Stimulated activated CD4-positive, alpha-beta T cell treated with anti-CD3 and anti-CD28 coated beads, Interleukin-4, amount 100 ng/mL, for 48 hours (primary cell): ENCODE results near the gene HPCAL4.

Experiments used
- DNase-seq, 2 donors: peaks; one replicate each; pipeline ENCODE4 v3.0.0-alpha.2; 2020; ENCODE audit warnings: low read depth in 2 of 2

HPCAL4 gene

GRCh38 chr1:39676948-39677548 is 14.2 kb downstream of the HPCAL4 start:
- DNase-seq, result no peak

DNA sequence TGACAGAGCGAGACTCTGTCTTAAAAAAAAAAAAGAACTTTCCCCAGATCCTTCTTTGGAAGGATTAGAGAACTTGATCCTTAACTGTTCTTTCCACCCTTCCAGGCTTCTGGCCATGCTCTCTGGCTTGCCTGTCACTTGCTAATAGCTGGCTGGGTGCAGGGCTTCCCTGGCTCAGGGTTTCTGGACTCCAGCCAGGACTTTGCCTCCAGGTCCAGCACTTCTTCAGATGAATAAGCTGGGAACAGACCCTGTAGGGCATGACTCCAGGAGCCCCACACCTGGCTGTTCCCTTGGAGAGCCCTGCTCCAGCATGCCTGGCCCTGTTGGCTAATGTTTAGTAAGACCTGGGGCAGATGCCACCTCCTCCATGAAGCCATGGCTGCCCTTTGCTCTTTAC is 16.0 kb downstream of the HPCAL4 start:
- DNase-seq, result no peak

- DNase-seq, result no peak
Observed at GRCh38 chr1:39673215-39673614, 18.0 kb downstream of the HPCAL4 start.

- no peak for DNase-seq
Observed at GRCh38 chr1:39672551-39672947, 18.7 kb downstream of the HPCAL4 start.

DNA sequence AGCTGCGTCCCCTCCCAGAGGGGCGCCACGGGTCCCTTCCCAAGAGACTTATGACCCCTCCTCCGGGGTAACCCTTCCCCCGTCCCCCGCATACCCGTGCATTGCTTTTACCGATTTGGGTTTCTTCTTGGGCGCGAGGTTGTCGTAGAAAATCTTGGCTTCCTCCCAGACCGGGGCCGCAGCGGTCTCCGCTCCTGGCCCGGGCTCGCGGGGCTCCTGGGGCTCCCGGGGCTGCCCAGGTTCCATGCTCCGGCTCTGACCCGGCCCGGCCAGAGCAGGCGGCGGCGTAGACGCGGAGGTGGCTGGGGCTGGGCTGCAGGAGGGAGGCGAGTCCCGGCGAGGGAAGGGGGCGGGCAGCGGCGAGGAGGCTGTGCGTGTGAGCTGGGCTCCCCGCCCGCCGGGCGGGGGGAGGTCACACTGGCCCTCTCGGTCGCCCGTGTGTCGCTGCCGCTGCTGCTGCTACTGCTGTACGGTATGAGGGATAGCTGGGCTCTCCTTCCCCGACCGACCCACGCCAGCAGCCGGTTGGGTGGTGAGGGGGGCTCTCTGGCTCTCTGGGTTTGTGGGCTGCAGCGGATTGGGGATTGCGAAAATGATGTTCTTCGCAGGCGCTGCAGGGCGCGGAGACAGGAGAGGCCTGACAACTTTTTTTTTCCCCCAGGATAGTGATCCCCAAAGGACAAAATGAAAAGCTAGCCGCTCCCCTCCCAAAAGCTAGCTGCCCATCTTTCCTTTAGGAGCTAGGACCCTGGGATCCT is 19.3 kb downstream of the HPCAL4 start, which contains the start of gene NT5C1A:
Gene NT5C1A, minus strand, starts transcription at position 315 of the 758 bp plus-strand sequence. Its CDS starts 69 bp downstream, at position 246.
- no peak for DNase-seq

DNA sequence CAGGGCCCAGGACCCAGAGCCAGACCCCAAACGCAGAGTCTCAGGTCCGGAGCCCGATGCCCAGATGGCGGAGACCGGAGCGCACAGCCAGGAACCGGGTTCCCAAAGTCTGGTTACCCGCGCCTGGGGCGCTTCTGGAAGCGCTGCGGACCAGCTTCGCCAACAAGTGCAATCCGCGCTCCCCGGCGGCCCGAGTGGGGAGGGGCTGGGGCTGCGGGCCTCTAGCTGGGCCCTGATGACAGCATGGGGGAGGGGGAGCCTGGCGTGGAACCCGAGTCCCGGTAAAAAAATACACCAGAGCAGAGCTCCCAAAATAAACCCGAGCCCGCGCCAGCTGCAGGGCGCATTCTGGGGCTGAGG is 19.8 kb downstream of the HPCAL4 start:
- DNase-seq, result no peak

DNA sequence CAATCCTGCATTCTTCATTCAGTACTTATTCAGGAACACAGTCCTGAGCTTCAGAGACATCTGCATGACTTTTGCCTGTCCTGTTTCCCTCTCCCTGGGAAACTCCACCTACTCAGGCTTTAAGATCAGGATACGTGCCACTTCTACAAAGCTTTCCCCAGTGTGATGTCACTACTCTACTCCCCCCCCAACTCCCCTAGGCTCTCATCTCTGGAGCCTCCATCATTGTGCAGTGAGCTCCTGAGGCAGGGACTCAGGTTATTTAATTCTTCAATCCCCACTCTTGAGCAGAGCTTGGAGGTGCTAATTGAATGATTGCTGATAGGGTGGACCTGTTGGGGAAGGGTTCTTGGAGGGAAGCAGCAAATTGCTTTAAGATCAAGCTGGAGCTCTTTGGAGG is 20.5 kb downstream of the HPCAL4 start:
- no peak for DNase-seq

GRCh38 chr1:39668894-39669293 is 22.3 kb downstream of the HPCAL4 start:
- DNase-seq, result no peak

GRCh38 chr1:39668111-39668510 is 23.1 kb downstream of the HPCAL4 start:
- DNase-seq, result no peak

- peak in 1 of 2 donors; percentile 44 for DNase-seq
Observed at GRCh38 chr1:39666772-39667171, 24.5 kb downstream of the HPCAL4 start.

- no peak for DNase-seq
Observed at GRCh38 chr1:39663559-39663958, 27.7 kb downstream of the HPCAL4 start.

GRCh38 chr1:39662861-39663260 is 28.4 kb downstream of the HPCAL4 start:
- DNase-seq, result no peak

GRCh38 chr1:39659538-39659937 is 31.7 kb downstream of the HPCAL4 start:
- no peak for DNase-seq

- no peak for DNase-seq
Observed at GRCh38 chr1:39659110-39659509, 32.1 kb downstream of the HPCAL4 start.

DNA sequence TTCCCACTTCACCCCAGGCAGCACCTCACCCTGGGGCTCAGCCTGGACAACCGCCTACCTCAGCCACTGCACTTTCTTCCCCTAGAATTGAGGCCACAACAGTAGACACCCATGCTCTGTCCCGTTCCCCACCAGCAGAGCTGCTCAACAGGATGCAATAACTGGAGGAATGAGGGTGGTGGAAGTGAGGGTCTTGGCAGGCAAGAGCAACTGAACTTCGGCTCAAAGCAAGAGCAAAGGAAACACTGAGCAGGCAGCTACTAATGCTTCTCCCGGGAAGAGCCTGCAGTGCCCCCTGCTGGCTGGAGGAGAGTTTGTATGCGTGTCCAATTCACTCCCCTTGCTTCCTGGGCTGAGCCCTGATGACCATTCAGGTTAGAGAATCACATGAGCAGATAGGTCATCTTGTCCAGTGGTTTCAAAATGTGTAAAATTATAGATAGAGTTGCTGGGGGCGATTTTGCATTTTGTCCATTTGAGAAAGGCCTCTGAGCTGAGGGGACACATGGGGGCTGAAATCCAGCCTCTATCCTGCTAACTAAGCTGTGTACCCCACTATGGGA is 33.2 kb downstream of the HPCAL4 start:
- DNase-seq, result peak; percentile 63 to 68

DNA sequence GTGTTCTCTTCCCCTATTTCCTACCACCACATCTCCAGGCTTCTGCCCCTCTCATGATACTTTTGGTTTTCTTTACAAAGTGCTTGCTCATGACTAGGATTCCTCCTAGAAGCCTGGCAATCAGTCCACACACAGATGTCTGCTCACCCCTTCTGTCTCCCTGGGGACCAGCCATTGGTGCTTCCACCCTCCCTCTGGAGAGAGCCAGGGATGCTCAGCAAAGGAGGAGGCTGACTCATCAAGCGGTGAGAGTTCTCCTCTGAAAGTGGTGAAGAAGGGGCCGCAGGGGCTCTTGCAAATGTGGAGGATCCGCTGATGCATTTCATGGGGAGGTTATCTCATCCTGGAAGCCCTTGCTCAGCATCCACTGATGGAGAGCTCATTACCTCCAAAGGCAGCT is 33.8 kb downstream of the HPCAL4 start:
- no peak for DNase-seq

DNA sequence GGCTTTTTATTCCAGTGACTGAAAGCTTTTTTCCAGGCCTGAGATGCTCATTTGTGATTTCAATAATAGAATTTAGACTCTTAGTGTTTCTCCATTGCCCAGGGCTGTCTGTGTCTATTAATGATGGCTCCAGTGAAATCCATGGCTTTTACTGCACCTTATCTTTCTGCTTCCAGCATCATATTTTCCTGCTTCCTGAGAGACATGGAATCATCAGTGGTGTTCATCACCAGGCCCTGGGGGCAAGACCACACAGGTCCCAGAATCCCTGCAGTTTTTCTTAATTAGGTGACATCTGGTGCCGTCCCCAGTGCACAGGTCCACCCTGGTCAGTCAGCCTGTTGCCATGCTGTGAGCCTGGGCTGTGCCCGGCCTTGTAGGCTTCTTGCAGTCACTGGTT is 34.8 kb downstream of the HPCAL4 start:
- DNase-seq, result no peak

- DNase-seq, result no peak
Observed at GRCh38 chr1:39655578-39656268, 35.5 kb downstream of the HPCAL4 start.

DNA sequence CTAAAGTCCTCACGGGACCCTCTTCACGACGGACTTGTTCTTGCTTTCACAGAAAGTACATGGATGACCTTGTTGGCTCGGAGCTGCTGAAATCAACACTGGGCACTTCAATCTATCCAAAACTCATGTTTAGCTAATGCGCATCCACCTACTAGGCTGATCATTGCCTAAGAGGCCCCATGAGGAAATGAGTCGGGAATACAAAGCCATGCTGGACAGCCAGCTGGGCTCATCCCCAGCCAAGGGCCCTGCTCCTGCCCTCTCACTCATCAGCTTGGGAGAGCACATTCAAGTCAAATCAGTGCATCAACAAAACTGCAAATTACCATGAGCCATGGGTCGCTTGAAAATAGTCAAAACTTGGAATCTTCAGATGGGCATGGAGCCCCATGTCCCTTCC is 36.9 kb downstream of the HPCAL4 start:
- DNase-seq, result no peak

GRCh38 chr1:39653546-39654031 is 37.6 kb downstream of the HPCAL4 start:
- peak; percentile 63 to 73 for DNase-seq

- DNase-seq, result no peak
Observed at GRCh38 chr1:39652554-39652953, 38.7 kb downstream of the HPCAL4 start.

- no peak for DNase-seq
Observed at GRCh38 chr1:39652105-39652504, 39.1 kb downstream of the HPCAL4 start.
